M059J (cell line): ENCODE measurements around the gene HIPK3. TPM values are rescaled to one million over a fixed set of nuclear protein-coding genes. Genes with fewer than 3 reads are reported as not detected.
"Not testable (repeated sequence)": the region's sequence is repeated elsewhere in the genome, so short reads cannot be mapped to it uniquely, and the experiment has no call there.

Experiments
- DNase-seq: peaks from one replicate; pipeline ENCODE4 v3.0.0-alpha.2; 2012; ENCODE audit warnings: low read depth
- total RNA-seq: library from RNA; depleted of rRNA; stranded (reverse); fragments of >200 nt; shearing (Covaris generic); gene quantifications from 2 replicates; pipeline ENCODE4 v1.2.3, GENCODE V29; 2014; rRNA removed

Gene HIPK3
- total RNA-seq, result 32.4 and 39.8 TPM in 2 replicates

- peak; percentile 75 for DNase-seq
Measured at GRCh38 chr11:33257160-33257896, at the start of gene HIPK3. Gene HIPK3, plus strand, starts transcription at chr11:33257381.

GRCh38 chr11:33207408-33207985 lies 49.7 kb upstream of the HIPK3 start:
- DNase-seq, result peak; percentile 7

- no peak for DNase-seq
Measured at GRCh38 chr11:33208150-33208549, 49.0 kb upstream of the HIPK3 start.

- no peak for DNase-seq
Measured at GRCh38 chr11:33211153-33211552, 46.0 kb upstream of the HIPK3 start.

GRCh38 chr11:33211580-33211979 lies 45.6 kb upstream of the HIPK3 start:
- DNase-seq, result no peak

GRCh38 chr11:33214187-33214586 lies 43.0 kb upstream of the HIPK3 start:
- DNase-seq, result peak; percentile 25

- no peak for DNase-seq
Measured at GRCh38 chr11:33214767-33215166, 42.4 kb upstream of the HIPK3 start.

GRCh38 chr11:33216676-33217075 lies 40.5 kb upstream of the HIPK3 start:
- DNase-seq, result not testable (repeated sequence)

- no peak for DNase-seq
Measured at GRCh38 chr11:33222052-33222750, 35.0 kb upstream of the HIPK3 start.

GRCh38 chr11:33225371-33225770 lies 31.8 kb upstream of the HIPK3 start:
- no peak for DNase-seq

GRCh38 chr11:33227578-33228261 lies 29.5 kb upstream of the HIPK3 start:
- no peak for DNase-seq

- DNase-seq, result no peak
Measured at GRCh38 chr11:33234397-33235190, 22.6 kb upstream of the HIPK3 start.

- no peak for DNase-seq
Measured at GRCh38 chr11:33237039-33237597, 20.1 kb upstream of the HIPK3 start.

GRCh38 chr11:33242575-33242974 lies 14.6 kb upstream of the HIPK3 start:
- DNase-seq, result no peak

- DNase-seq, result not testable (repeated sequence)
Measured at GRCh38 chr11:33243654-33244053, 13.5 kb upstream of the HIPK3 start.

GRCh38 chr11:33248416-33248971 lies 8.7 kb upstream of the HIPK3 start:
- peak; percentile 28 for DNase-seq

GRCh38 chr11:33256031-33256812 lies 959 bp upstream of the HIPK3 start:
- DNase-seq, result peak; percentile 18

- no peak for DNase-seq
Measured at GRCh38 chr11:33256813-33257159, 395 bp upstream of the HIPK3 start.

- peak; percentile 84 for DNase-seq
Measured at GRCh38 chr11:33257897-33258630, 883 bp downstream of the HIPK3 start.
